Activated gamma-delta T cell (primary cell): Measurements from ENCODE around the gene ARL15.

Experiments
- DNase-seq: peaks from one replicate; lab custom pipeline; 2025; lab: John Stamatoyannopoulos, UW

The ARL15 gene

GRCh38 chr5:53936481-53937352 is 373.7 kb downstream of the ARL15 start:
- no peak for DNase-seq

- no peak for DNase-seq
These were observed 376.1 kb downstream of the ARL15 start for GRCh38 chr5:53934151-53934820.

- no peak for DNase-seq
These were observed 378.0 kb downstream of the ARL15 start for GRCh38 chr5:53932351-53932750.

GRCh38 chr5:53930457-53930856 is 379.9 kb downstream of the ARL15 start:
- no peak for DNase-seq

GRCh38 chr5:53929570-53929969 is 380.8 kb downstream of the ARL15 start:
- DNase-seq, result no peak

GRCh38 chr5:53929152-53929551 is 381.2 kb downstream of the ARL15 start:
- no peak for DNase-seq

GRCh38 chr5:53928641-53929040 is 381.7 kb downstream of the ARL15 start:
- no peak for DNase-seq

- DNase-seq, result no peak
These were observed 382.6 kb downstream of the ARL15 start for GRCh38 chr5:53927668-53928247.

- DNase-seq, result no peak
These were observed 384.3 kb downstream of the ARL15 start for GRCh38 chr5:53926026-53926425.

GRCh38 chr5:53924392-53924791 is 386.0 kb downstream of the ARL15 start:
- DNase-seq, result no peak

- no peak for DNase-seq
These were observed 386.4 kb downstream of the ARL15 start for GRCh38 chr5:53923961-53924360.

- no peak for DNase-seq
These were observed 387.6 kb downstream of the ARL15 start for GRCh38 chr5:53922508-53923498.

GRCh38 chr5:53917826-53918225 is 392.5 kb downstream of the ARL15 start:
- DNase-seq, result no peak

GRCh38 chr5:53917095-53917494 is 393.3 kb downstream of the ARL15 start:
- no peak for DNase-seq

- no peak for DNase-seq
These were observed 395.3 kb downstream of the ARL15 start for GRCh38 chr5:53915120-53915519.

GRCh38 chr5:53913941-53914340 is 396.4 kb downstream of the ARL15 start:
- DNase-seq, result no peak

- no peak for DNase-seq
These were observed 401.6 kb downstream of the ARL15 start for GRCh38 chr5:53908757-53909156.

GRCh38 chr5:53907827-53908226 is 402.5 kb downstream of the ARL15 start:
- DNase-seq, result no peak

GRCh38 chr5:53906736-53907135 is 403.6 kb downstream of the ARL15 start:
- DNase-seq, result no peak

- no peak for DNase-seq
These were observed 408.0 kb downstream of the ARL15 start for GRCh38 chr5:53902296-53902907.

- no peak for DNase-seq
These were observed 409.7 kb downstream of the ARL15 start for GRCh38 chr5:53900677-53901076.
